Cerebellar cortex (tissue), 1 donor: ENCODE data around the gene GADD45G.

Experiments used
- DNase-seq: peaks from one replicate; pipeline ENCODE4 v3.0.0-alpha.2; 2015; ENCODE audit warnings: low spot score

The GADD45G gene

DNA sequence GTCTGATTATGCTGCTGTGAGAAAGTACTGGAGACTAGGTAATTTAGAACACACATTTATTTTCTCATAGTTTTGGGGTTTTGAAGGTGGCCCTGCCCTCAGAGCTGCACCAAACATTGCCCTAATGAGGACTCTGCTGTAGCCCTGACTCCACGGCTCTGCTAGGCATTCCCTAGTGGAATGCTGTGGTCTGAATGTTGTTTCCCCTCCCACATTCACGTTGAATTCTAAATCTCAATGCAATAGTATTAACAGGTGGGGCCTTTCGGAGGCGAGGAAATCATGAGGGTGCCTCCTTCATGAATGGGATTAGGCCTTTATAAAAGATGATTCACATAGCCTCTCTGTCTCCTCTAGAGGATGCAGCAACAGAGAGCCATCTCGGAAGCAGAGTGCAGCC is 25.7 kb downstream of the GADD45G start:
- no peak for DNase-seq

- no peak for DNase-seq
Observed at GRCh38 chr9:89631384-89631783, 26.6 kb downstream of the GADD45G start.

- no peak for DNase-seq
Observed at GRCh38 chr9:89632192-89632733, 27.5 kb downstream of the GADD45G start.

GRCh38 chr9:89632736-89633135 is 27.9 kb downstream of the GADD45G start:
- DNase-seq, result no peak

GRCh38 chr9:89633404-89633803 is 28.6 kb downstream of the GADD45G start:
- no peak for DNase-seq

DNA sequence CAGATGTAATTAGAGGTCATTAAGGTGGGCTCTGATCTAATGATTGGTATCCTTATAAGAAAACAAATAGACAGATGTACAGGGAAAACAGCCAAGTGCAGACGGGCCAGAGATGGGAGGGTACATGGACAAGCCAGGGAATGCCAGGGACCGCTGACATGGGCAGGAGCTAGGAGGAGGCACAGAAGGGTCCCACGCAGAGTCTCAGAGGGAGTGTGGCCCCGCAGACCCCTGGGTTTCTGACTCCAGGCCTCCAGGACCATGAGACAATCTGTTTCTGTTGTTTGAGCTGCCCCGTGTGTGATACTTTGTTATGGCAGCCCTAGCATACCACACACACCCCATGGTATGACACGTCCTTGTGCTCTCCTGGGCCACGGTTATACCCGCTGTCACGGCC is 29.1 kb downstream of the GADD45G start:
- no peak for DNase-seq

- DNase-seq, result no peak
Observed at GRCh38 chr9:89634995-89635742, 30.4 kb downstream of the GADD45G start.

- DNase-seq, result no peak
Observed at GRCh38 chr9:89635816-89636215, 31.0 kb downstream of the GADD45G start.

DNA sequence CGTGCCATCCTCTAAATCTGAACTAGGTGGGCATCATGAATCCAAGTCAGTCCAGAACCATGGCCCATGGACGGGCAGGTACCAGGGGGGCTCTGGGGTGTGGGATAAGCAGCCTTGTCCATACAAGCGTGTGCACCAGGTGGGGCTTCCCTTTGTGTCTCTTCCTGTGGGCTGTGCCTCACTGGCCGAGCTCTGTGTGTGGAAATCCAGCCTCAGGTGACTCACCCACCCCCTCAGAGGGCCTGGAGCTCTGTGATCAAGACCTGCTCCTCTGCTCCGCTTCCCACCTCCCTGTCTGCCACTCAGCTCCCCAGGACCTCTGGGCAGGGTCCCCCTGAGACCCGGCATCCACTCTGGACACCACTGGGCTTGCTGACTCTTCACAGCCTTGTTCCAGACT is 33.0 kb downstream of the GADD45G start:
- no peak for DNase-seq

- no peak for DNase-seq
Observed at GRCh38 chr9:89638359-89638758, 33.5 kb downstream of the GADD45G start.

- DNase-seq, result no peak
Observed at GRCh38 chr9:89638893-89639292, 34.1 kb downstream of the GADD45G start.

DNA sequence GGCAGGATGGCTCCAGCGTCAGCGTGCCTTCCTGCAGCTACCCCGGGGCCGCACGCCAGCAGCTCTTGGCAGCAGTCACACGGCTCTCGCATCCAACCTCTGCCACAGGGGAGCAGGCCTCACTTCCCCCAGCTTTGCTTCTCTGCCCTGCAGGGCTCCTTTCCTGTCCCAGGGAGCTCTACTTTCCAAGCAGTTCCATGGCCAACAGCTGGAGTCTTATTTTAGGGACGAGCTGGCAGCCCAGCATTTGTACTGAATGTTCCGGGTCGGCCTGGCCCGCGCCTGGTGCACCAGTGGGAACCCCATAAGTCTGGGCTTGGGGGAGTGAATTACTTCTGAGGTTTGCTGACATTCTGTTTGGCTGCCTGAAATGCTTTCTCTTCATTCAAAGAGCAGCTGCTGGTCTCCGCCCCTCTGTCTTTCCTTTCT is 34.6 kb downstream of the GADD45G start:
- DNase-seq, result peak; percentile 35

DNA sequence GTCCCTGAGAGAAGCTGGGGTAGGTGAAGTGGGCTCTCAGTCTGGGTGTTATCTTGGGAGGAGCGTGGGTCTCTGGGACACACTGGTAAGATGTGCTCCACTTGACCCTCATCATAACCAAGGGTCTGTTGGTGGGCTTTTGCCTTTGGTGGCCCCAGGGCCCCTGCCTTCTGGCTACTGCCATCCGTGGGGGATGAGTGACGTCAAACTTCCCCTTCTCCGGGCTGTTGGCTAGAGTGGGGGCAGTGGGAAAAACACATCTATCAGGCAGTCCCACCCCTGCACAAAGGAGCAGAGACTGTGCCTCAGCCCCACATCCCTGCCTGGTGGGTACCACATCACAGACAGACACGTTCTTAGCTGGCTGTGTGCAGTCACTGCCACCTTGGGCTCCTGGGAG is 35.1 kb downstream of the GADD45G start:
- DNase-seq, result no peak

DNA sequence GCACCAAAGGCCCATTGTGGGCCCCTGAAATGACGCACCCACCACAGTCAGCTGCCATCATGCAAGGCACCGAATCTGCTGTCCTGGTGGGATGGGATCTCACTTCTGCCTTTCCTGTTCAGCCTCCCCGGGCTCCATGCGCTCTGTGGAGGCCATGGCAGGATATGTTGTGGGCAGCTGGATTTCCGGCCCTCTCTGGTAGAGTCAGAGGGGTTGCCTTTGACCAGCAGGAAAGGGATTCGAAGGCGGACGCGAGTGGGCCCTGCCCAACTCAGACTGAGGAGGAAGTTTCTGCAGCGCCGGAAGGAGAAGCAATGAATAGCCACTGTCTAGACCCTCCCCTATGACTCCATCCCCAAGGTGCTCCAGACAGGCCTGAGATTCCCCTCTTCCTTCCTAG is 35.5 kb downstream of the GADD45G start:
- DNase-seq, result no peak

GRCh38 chr9:89640801-89641200 is 36.0 kb downstream of the GADD45G start:
- DNase-seq, result no peak

GRCh38 chr9:89641980-89642379 is 37.2 kb downstream of the GADD45G start:
- no peak for DNase-seq

DNA sequence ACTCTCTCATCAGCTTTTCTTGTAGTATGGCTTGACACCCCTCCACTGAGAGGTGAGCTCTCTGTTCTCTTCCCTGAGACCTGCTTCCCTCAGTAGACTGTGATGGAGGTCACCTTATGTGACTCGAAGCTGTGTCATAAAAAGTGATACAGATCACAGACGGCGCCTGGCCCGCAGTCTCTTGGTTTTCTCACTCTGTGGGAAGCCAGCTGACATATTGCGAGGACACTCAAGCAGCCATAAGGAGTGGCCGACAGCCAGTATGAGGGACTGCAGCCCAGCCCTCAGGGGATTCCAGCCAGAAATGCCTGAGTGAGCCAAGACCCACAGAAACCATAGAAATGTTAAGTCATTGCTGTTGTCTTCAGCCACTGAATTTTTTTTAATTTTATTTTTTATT is 38.0 kb downstream of the GADD45G start:
- DNase-seq, result peak; percentile 79

DNA sequence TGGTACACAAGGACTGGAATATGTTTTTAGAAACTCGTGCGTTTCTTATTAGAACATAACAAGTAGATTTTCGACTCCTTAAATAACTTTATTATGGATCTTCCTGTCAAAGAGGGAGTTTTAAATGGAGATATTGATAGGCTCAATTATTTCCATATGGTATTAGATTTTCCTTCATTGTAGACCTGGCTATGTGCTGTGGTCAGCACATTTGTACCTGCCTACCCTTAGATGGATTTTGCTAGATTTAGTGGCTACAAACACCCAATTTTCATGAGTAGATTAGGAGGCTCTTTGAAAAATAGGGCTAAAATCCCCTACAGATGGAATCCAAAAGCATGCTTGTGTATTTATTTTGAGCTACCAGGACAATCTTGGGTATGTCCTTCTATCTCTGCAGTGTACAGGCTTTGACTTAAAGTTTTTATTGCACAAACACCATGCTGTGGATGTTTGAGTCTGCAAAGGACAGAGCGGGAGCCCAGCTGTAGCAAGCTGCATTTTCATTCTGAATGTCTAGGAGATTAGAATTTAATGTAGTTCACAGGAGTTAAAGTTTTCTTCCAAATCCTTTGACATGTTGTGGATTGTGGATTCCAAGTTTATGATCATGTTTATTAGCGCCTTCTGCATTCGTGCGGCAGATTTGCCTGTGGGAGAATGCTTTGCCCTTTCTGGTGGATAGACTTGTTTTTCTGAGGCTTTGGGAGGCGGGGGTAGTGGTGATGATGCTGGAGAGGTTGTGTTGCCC is 41.6 kb downstream of the GADD45G start:
- DNase-seq, result no peak

DNA sequence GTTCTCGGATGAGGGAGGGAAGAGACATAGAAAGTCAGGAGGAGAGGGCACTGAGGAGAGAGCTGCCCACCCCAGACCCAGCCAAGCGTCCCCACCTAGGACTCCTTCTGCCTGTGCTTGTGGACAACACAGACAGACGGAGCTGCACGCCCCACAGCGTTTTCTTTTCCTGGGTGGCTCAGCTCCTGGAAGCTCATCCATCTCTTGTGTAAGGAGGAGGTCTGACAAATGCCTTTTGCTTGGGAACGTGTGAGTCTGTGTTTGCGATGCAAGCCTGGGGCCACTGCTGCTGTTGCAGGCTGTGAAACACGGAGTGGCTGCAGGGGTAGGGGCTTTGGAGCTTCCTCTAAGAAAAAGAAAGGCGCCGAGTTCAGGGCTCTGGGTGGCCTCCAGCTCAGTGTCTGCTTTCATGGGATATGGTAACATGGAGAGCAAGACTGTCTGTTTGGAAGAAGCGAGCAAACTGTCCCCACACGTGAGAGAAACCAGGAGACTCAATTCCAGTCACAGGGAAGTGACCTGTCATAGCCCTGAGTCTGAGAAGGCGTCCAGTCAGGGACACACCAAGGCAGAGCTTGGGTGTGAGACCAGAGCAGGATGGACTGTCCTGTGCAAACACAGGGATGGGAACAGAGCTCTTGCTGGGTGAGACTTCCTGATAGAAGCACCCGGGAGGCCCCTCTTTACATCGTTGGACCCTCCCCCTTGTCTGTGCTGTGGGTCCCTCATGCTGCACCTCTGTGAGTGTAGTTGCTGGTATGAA is 42.7 kb downstream of the GADD45G start:
- DNase-seq, result no peak

GRCh38 chr9:89648247-89649000 is 43.6 kb downstream of the GADD45G start:
- no peak for DNase-seq

DNA sequence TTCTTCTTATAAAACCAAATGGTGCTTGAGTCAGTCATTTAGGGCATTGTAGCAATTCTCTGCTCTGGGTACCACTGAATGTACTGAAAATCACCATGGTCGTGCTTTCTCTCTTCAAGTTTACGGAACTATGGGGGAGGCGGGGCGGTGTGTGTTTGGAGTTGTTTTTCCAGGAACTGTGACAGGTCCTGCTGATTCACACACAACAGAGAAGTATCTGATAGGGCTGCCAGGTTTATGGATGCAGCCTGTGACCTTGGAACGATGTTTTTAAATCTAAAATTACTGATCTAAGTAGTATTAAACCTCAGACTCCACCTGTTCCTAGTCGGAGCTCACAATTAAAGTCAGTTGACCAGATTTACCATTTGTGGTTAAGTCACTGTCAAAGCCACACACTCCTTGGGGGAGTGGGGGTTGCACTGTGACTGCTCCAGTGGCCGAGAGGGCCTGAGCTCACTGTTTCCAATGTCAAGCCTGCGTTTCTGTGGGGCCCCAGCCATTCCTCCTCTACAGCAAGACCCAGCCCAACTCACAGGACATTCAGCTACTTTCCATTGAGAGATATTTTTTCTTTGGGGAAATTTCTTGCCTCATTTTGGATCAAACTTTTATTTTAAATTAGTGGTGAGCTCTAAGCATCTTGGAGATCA is 44.4 kb downstream of the GADD45G start:
- no peak for DNase-seq
